ENCODE results near the gene HEPN1. TPM values are rescaled to one million over a fixed set of nuclear protein-coding genes. Genes with fewer than 3 reads are reported as not detected.

Gene HEPN1
- polyA plus RNA-seq, 2 of the 4 experiments (the other 2 are of a cell fraction) = not detected

GRCh38 chr11:124873951-124874350 is 45.1 kb upstream of the HEPN1 start:
- 46% methylated on average over 8 of the region's 8 CpGs for WGBS (ENCODE audit: missing lambda C conversion rate)

GRCh38 chr11:124874571-124875255 is 44.3 kb upstream of the HEPN1 start:
- DNase-seq (ENCODE audit: low read depth in 1 of 2, low spot score in 1 of 2) = no peak
- H3K4me1 ChIP-seq = peaks cover 6% of the 10 kb centered on the region; the same call in 1 of the 3 replicates
- no peak overlapping the region for H3K27ac ChIP-seq
- H3K9me3 ChIP-seq = no peaks in the 10 kb centered on the region
- no peak overlapping the region for H3K4me3 ChIP-seq
- H3K4me2 ChIP-seq = no peak overlapping the region
- TF ChIP-seq KDM1A (IDR thresholded peaks at IDR 0.05; ENCODE audit: low read depth) (no peak), KDM5A (IDR thresholded peaks at IDR 0.05) (no peak), ZFP36 (IDR thresholded peaks at IDR 0.05; ENCODE audit: borderline replicate concordance, partially characterized antibody) (no peak), ZSCAN20 (CRISPR knock-in tag; IDR thresholded peaks at IDR 0.05) (no peak), MAZ (IDR thresholded peaks at IDR 0.05; ENCODE audit: borderline replicate concordance, low read depth, low read length) (no peak), MYC (IDR thresholded peaks at IDR 0.05; ENCODE audit: borderline replicate concordance, low read length) (no peak), EP300 (IDR thresholded peaks at IDR 0.05) (no peak), RFX5 (IDR thresholded peaks at IDR 0.05) (no peak)
- WGBS (ENCODE audit: missing lambda C conversion rate) = 100% methylated on average over 1 of the region's 7 CpGs
- FAIRE-seq = no peak
- ATAC-seq = no peak
- ChIA-PET CTCF (interaction anchor here (5.5 kb wide), 1 partner anchor 8 kb away, joined by 38 read pairs; the partner anchor contains the start of gene ROBO3), POLR2A (no interaction called here)

More at GRCh38 chr11:124873951-124874350, 45.1 kb upstream of the HEPN1 start:
- Histone ChIP-seq H3K4me1 (peaks cover 6% of the 10 kb centered on the region; the same call in 1 of the 3 replicates), H3K9me3 (no peaks in the 10 kb centered on the region), H3K4me2 (no peak overlapping the region), H3K27ac (no peak overlapping the region), H3K4me3 (no peak overlapping the region)
- CTCF ChIA-PET = interaction anchor here (5.5 kb wide), 1 partner anchor 8 kb away, joined by 38 read pairs; the partner anchor contains the start of gene ROBO3
- POLR2A ChIA-PET = no interaction called here
- ATAC-seq = no peak
- no peak for DNase-seq (ENCODE audit: low read depth in 1 of 2, low spot score in 1 of 2)
- TF ChIP-seq RCOR1 (IDR thresholded peaks at IDR 0.05; ENCODE audit: low read depth, low read length) (no peak), ZC3H11A (IDR thresholded peaks at IDR 0.05) (no peak), HOXA7 (CRISPR knock-in tag; IDR thresholded peaks at IDR 0.05) (no peak), ELK1 (IDR thresholded peaks at IDR 0.05; ENCODE audit: low read depth, low read length) (no peak), SMC3 (IDR thresholded peaks at IDR 0.05) (no peak)
- FAIRE-seq = no peak

- peaks cover 6% of the 10 kb centered on the region; the same call in 1 of the 3 replicates for H3K4me1 ChIP-seq
- H3K4me2 ChIP-seq = peak overlapping the region; percentile 97
- CTCF ChIA-PET = interaction anchor here (1.2 to 5.5 kb wide), 21 partner anchors 9 to 138 kb away, joined by 3 to 38 read pairs (median 4); partner anchors contain the start of genes CCDC15 and ROBO3
- H3K27ac ChIP-seq = peak overlapping the region; percentile 92 to 94
- peak overlapping the region; percentile 61 for H3K4me3 ChIP-seq
- H3K9me3 ChIP-seq = no peaks in the 10 kb centered on the region
- no peak; a peak in 1 of 6 replicates for ATAC-seq
- no peak for FAIRE-seq
- no peak for DNase-seq (ENCODE audit: low read depth in 1 of 2, low spot score in 1 of 2)
- POLR2A ChIA-PET = interaction anchor here (1.2 to 1.8 kb wide), 7 partner anchors 12 to 249 kb away, joined by 3 to 35 read pairs (median 5); partner anchors contain the start of genes CCDC15, MSANTD2 and ROBO4
- 92% methylated on average over 2 of the region's 3 CpGs for WGBS (ENCODE audit: missing lambda C conversion rate)
- TF ChIP-seq EHMT2 (IDR thresholded peaks at IDR 0.05; ENCODE audit: low read depth) (no peak), HOXA7 (CRISPR knock-in tag; IDR thresholded peaks at IDR 0.05) (no peak), MAFK (IDR thresholded peaks at IDR 0.05; ENCODE audit: partially characterized antibody) (no peak)
These were observed 43.6 kb upstream of the HEPN1 start for GRCh38 chr11:124875401-124875800.

GRCh38 chr11:124875943-124876817 is 42.9 kb upstream of the HEPN1 start:
- no peak for FAIRE-seq
- peaks cover 6% of the 10 kb centered on the region; the same call in 1 of the 3 replicates for H3K4me1 ChIP-seq
- no peaks in the 10 kb centered on the region for H3K9me3 ChIP-seq
- WGBS (ENCODE audit: missing lambda C conversion rate) = 0% methylated on average over 15 of the region's 69 CpGs
- ChIA-PET POLR2A (interaction anchor here (0.5 to 1.8 kb wide), 19 partner anchors 9 to 253 kb away, joined by 3 to 35 read pairs (median 4); partner anchors contain the start of genes CCDC15, MSANTD2, ROBO4 and TBRG1), CTCF (interaction anchor here (0.6 to 5.5 kb wide), 36 partner anchors 9 to 471 kb away, joined by 3 to 38 read pairs (median 4); partner anchors contain the start of genes CCDC15, ROBO3 and ROBO4)
- DNase-seq (ENCODE audit: low read depth in 1 of 2, low spot score in 1 of 2) = peak; percentile 76 to 90
- peak overlapping the region; percentile 92 to 94 for H3K27ac ChIP-seq
- peak overlapping the region; percentile 97 for H3K4me2 ChIP-seq
- peak; percentile 91 to 97 for ATAC-seq
- H3K4me3 ChIP-seq = peak overlapping the region; percentile 61
- TF ChIP-seq RNF2 (IDR thresholded peaks at IDR 0.05; ENCODE audit: borderline replicate concordance, low read depth) (no peak), POLR2A (IDR thresholded peaks at IDR 0.05; ENCODE audit: low read length) (peak; percentile 49), CTCF (IDR thresholded peaks at IDR 0.05) (peak; percentile 65), PHF8 (IDR thresholded peaks at IDR 0.05; ENCODE audit: borderline replicate concordance, low read depth) (peak; percentile 74; the same call in 1 of the 2 replicates), NFE2L2 (conservative IDR thresholded peaks at IDR 0.05; ENCODE audit: low read length) (no peak), RCOR1 (IDR thresholded peaks at IDR 0.05; ENCODE audit: low read depth, low read length) (no peak), HOXB13 (CRISPR knock-in tag; IDR thresholded peaks at IDR 0.05; ENCODE audit: low read depth) (no peak), GATA3 (IDR thresholded peaks at IDR 0.05; ENCODE audit: borderline replicate concordance) (no peak), RAD21 (conservative IDR thresholded peaks at IDR 0.05 in 1 of 2, IDR thresholded peaks at IDR 0.05 in 1 of 2) (peak; percentile 17 to 45; a peak in 3 of 5 replicates)
